Epithelial cell of esophagus (primary cell): ENCODE data around the gene HACE1.
"Not testable (repeated sequence)": the region's sequence is repeated elsewhere in the genome, so short reads cannot be mapped to it uniquely, and the experiment has no call there.

Source experiments
- DNase-seq: peaks from one replicate; pipeline ENCODE4 v3.0.0; 2010; ENCODE audit warnings: low read depth
- H3K4me3 ChIP-seq: 2 replicates; pipeline ENCODE4 v1.5.1; 2011; ENCODE audit warnings: mild to moderate bottlenecking, low read length, control low read depth
- TF ChIP-seq, protein P1 (sequence below): IDR thresholded peaks from 2 replicates; pipeline ENCODE4 v1.5.1; 2011; ENCODE audit warnings: low read depth, mild to moderate bottlenecking, low read length, control low read depth, inconsistent platforms; ENCODE audit not compliant: insufficient read depth; ENCODE audit errors: missing control alignments

HACE1 gene

DNA sequence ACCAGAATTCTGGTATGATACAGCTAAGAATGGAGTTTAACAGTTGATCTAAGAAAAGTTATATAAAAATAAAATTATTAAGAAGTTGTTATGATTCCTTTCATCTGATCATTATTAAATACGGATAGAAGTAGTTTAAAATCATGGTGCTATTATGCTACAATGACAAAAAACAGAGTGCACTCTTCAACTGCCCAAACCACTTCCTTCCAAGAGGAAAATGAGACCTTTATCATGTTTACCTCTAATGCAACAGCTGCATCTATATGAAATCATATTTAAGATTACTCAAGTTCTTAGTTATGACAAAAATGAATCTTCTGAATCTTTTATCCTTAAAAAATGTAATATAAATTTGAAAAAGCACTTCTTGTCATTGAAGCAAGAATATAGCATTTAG, 31.2 kb downstream of the HACE1 start:
- DNase-seq, result no peak
- TF ChIP-seq, protein P1, sequence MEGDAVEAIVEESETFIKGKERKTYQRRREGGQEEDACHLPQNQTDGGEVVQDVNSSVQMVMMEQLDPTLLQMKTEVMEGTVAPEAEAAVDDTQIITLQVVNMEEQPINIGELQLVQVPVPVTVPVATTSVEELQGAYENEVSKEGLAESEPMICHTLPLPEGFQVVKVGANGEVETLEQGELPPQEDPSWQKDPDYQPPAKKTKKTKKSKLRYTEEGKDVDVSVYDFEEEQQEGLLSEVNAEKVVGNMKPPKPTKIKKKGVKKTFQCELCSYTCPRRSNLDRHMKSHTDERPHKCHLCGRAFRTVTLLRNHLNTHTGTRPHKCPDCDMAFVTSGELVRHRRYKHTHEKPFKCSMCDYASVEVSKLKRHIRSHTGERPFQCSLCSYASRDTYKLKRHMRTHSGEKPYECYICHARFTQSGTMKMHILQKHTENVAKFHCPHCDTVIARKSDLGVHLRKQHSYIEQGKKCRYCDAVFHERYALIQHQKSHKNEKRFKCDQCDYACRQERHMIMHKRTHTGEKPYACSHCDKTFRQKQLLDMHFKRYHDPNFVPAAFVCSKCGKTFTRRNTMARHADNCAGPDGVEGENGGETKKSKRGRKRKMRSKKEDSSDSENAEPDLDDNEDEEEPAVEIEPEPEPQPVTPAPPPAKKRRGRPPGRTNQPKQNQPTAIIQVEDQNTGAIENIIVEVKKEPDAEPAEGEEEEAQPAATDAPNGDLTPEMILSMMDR, result no peak
- no peak overlapping the region for H3K4me3 ChIP-seq

DNA sequence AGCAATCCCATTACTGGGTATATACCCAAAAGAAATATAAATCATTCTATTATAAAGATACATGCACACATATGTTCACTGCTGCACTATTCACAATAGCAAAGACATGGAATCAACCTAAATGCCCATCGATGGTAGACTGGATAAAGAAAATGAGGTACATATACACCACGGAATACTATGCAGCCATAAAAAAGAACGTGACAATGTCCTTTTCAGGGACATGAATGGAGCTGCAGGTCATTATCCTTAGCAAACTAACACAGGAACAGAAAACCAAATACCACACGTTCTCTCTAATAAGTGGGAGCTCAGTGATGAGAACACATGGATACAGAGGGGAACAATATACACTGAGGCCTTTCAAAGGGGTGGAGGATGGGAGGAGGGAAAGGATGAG, 38.9 kb downstream of the HACE1 start:
- not testable (repeated sequence) for DNase-seq, H3K4me3 ChIP-seq

GRCh38 chr6:104816125-104816524, 43.6 kb downstream of the HACE1 start:
- TF ChIP-seq, protein P1, result no peak
- no peak for DNase-seq
- H3K4me3 ChIP-seq, result no peak overlapping the region

DNA sequence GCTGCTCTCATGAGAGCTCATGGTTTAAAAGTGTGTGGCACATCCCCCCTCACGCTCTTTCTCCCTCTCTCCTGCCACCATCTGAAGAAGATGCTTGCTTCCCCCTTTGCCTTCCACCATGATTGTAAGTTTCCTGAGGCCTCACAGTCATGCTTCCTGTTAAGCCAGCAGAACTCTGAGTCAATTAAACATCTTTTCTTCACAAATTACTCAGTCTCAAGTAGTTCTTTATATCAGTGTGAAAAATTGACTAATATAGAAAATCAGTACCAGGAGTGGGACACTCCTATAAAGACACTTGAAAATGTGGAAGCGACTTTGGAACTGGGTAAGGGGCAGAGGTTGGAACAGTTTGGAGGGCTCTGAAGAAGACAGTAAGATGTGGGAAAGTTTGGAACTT, 45.0 kb downstream of the HACE1 start:
- TF ChIP-seq, protein P1, result no peak
- no peak for DNase-seq
- H3K4me3 ChIP-seq, result no peak overlapping the region

GRCh38 chr6:104813552-104813951, 46.2 kb downstream of the HACE1 start:
- no peak overlapping the region for H3K4me3 ChIP-seq
- TF ChIP-seq, protein P1, result no peak
- DNase-seq, result no peak

GRCh38 chr6:104809116-104809515, 50.6 kb downstream of the HACE1 start:
- TF ChIP-seq, protein P1, result no peak
- no peak for DNase-seq
- H3K4me3 ChIP-seq, result no peak overlapping the region

DNA sequence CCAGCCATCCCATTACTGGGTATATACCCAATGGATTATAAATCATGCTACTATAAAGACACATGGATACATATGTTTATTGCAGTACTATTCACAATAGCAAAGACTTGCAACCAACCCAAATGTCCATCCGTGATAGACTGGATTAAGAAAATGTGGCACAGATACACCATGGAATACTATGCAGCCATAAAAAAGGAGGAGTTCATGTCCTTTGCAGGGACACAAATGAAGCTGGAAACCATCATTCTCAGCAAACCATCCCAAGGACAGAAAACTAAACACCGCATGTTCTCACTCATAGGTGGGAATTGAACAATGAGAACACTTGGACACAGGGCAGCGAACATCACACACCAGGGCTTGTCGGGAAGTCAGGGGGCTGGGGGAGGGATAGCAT, 54.4 kb downstream of the HACE1 start:
- not testable (repeated sequence) for H3K4me3 ChIP-seq, DNase-seq

- no peak for DNase-seq
- TF ChIP-seq, protein P1, result no peak
- no peak overlapping the region for H3K4me3 ChIP-seq
Observed at GRCh38 chr6:104799134-104799657, 60.5 kb downstream of the HACE1 start.
